ENCODE data around the gene SPIN2A.

GRCh38 chrX:57133706-57134105 is 3.5 kb downstream of the SPIN2A start:
- TF ChIP-seq CTCF (IDR thresholded peaks at IDR 0.05) (no peak), EZH2 (IDR thresholded peaks at IDR 0.05) (no peak)

Measured in neural progenitor cell (in vitro differentiated cells).